HG03066 (cell line): ENCODE results near the gene ELMOD2.
"Not testable (repeated sequence)": the region's sequence is repeated elsewhere in the genome, so short reads cannot be mapped to it uniquely, and the experiment has no call there.

Experiments used
- ATAC-seq: cut with Tn5 transposase; IDR thresholded peaks from one replicate; pipeline ENCODE4 v1.9.1; 2021; ENCODE audit warnings: low read depth; ENCODE audit not compliant: unreplicated experiment

The ELMOD2 gene

GRCh38 chr4:140523857-140524742, at the start of gene ELMOD2:
Gene ELMOD2, plus strand, starts transcription at chr4:140524168. Its CDS starts 1,261 bp downstream, at chr4:140525429.
- ATAC-seq, result peak; percentile 100

DNA sequence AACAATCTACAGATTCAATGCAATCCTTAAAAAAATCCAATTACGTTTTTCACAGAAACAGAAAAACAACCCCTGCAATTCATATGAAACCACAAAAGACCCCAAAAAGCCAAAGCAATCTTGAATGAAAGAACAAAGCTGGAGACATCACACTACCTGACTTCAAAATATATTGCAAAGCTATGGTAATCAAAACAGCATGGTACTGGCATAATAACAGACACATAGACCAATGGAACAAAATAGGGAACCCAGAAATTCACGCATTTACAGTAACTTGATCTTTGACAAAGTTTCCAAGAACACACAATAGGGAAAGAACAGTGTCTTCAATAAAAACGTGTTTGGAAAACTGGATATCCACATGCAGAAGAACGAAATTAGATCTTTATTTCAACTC, 40.5 kb upstream of the ELMOD2 start:
- ATAC-seq, result no peak

DNA sequence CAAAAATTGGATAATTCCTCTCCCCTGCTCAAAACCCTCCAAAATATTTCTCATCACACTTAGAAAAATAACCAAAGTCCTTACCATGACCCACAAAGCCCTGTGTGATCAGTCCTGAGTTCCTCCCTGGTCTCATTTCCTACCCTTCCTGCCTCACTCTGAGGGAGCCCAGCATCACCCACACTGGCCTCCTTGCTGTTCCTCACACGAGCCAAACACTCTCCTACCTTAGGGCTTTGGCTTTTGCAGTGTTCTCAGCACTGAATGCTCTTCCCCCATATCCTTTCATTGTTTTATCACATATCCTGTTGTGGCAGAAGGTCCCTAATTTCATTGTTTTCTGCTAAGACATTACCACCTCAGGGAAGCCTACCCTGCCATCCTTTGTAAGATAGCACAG, 38.0 kb upstream of the ELMOD2 start:
- ATAC-seq, result no peak

DNA sequence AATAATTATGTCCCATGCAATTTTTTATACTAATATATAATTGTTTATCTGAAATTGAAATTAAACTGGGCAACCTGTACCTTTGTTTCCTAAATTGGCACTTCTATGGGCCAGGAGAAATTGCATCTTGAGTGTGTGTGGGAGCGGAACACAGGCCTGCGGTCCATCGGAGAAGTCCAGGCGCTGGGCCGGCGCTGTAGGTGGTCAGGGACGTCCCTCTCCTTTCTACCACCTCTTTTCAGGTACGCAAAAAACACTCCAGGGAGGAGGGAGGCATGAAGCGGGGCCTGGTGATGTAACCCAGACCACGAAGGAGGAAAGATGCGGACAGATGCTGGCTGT, 26.6 kb upstream of the ELMOD2 start:
- no peak for ATAC-seq

DNA sequence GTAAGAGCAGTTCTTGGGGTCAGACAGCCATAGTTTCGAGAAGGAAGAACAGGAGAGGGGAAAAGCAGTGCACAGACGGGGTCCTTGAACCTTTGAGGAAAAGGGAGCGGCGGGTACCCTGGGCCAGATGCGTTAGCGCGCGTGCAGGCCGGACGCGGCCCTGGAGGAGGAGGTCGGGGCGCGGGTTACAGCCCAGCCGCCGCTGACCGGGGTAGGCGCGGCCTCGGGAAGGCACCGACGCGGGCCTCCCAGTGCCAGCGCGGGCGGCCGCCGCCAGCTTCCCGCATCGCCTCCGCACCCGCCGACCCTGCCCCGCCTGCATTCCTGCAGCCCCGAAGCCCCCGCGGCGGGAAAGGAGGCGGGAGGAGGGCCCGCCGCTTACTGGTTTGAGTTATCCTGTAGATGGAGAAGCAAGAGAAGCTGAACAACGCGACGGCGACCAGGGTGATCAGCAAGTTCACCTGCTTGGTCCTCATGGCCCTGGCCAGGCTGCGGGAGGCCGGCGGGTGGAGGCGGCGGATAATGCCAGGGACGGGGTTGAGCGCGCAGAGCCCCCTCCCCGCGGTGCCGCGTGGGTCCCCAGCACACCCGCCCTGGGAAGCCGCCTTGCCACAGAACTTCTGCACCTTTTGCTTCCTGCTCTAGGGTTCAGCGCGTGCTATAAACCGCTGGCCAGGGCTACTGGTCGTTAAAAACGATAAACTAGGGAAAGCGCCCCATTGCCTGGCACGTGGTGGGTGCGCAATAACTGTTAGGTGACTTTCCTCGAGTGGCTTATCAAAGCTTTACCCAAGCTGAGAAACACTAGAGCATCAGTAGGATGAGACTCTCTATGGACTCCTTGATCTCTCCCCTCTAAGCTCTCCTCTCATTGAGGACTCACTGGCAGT, 26.0 kb upstream of the ELMOD2 start, which contains the start of gene MGAT4D:
Gene MGAT4D (minus strand): TSS at position 547 of the 890 bp plus-strand sequence. CDS start 71 bp downstream, at position 476.
- no peak for ATAC-seq

GRCh38 chr4:140499391-140499790, 24.6 kb upstream of the ELMOD2 start:
- no peak for ATAC-seq

- ATAC-seq, result no peak
Measured at GRCh38 chr4:140504261-140504660, 19.7 kb upstream of the ELMOD2 start.

DNA sequence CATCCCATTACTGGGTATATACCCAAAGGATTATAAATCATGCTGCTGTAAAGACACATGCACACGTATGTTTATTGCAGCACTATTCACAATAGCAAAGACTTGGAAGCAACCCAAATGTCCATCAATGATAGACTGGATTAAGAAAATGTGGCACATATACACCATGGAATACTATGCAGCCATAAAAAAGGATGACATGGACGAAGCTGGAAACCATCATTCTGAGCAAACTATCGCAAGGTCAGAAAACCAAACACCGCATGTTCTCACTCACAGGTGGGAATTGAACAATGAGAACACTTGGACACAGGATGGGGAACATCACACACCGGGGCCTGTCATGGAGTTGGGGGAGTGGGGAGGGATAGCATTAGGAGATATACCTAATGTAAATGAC, 10.2 kb upstream of the ELMOD2 start:
- not testable (repeated sequence) for ATAC-seq

GRCh38 chr4:140515423-140515822, 8.5 kb upstream of the ELMOD2 start:
- no peak for ATAC-seq

GRCh38 chr4:140523370-140523856, 555 bp upstream of the ELMOD2 start:
- peak; percentile 16 for ATAC-seq

DNA sequence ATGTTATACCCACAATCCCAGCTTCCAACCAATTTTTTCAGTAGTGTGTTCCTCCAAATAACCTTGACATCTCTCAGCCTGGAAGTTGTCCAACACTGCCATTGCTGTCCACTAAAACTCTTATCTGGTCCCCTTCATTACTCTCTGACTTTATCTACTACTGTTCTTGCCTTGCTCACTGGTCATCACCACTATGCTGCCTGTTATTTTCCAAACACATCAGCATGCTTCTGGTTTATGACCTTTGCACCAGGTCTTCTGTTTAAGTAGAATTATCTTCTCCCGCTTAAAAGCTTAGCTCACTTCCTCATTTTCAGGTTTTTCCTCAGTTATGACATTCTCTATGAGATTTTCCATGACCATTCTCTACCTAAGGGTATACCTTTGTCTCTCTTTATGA, 5.5 kb downstream of the ELMOD2 start:
- no peak for ATAC-seq

- ATAC-seq, result no peak
Measured at GRCh38 chr4:140533951-140534480, 10.0 kb downstream of the ELMOD2 start.

DNA sequence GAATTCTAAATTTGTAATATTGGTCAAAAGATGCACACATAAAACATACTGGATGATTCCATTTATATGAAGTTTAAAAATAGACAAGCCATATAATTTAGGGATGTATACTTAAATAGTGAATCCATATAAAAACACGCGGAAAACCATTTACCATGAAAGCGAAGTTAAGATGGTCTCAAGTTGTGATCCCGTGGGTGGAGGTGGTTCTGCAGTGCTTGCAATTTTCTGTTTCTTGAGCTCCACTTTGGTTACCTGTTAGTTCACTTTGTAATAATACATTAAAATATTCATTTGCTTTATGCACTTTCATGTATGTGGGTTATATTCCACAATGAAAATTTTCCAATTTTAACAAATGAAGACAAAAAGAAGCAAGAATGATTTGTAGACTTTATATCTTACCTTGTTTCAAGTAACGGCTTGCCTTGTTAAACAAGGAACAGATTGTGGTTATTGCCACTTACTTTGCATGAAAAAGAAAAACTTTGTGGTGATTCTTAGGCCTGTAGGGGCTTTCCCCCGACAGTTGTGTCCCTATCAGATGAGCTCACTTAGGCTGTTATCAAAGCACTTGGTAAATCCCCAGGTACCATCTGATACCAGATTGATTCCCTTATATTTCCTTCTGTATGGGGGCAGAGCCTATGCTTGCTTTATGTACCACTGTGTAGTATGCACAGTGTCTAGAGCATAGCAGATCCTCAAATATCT, 32.6 kb downstream of the ELMOD2 start:
- peak; percentile 100 for ATAC-seq

- ATAC-seq, result no peak
Measured at GRCh38 chr4:140557831-140558435, 34.0 kb downstream of the ELMOD2 start.

- ATAC-seq, result no peak
Measured at GRCh38 chr4:140559696-140560095, 35.7 kb downstream of the ELMOD2 start.

DNA sequence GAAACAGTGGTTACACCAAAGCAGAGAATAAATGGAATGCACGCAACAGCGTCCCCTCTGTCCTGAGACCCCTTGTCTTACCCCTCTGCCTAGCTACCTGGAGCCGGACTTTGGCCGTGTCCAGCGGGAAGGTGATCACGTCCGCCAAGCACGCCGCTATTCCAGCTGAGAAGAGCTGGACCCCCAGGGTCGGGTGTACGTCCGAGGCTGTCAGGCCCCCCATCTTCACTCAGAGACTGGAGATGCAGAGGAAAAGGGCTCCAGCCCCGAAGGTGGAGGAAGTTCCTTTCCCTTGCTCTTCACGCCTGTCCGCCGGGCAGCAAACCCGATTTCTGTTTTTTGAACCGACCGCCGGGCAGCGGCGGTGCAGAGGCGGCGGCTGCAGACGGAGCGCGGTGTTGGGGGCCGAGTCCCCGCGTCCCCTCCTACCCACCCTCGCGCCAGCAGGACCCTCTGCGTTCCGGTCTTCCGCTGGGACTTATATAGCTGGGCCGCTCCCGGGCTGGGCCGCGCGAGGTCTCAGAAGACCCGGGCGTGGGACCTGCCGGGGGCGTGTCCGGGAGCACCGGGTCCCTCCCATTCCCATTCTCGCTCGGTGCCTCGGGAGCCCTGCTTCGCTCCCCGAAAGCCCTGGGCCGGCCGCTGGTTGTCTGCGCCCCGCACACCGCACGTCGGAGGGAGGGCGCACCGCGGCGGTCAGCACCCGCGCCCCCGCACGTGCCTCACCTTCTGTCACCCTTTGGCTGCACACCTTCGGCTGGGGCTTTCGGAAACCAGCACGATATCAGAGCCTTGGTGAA, 44.7 kb downstream of the ELMOD2 start, which contains the start of gene UCP1:
Gene UCP1 (minus strand): TSS at position 455 of the 800 bp plus-strand sequence. CDS start 232 bp downstream, at position 223.
- ATAC-seq, result no peak

DNA sequence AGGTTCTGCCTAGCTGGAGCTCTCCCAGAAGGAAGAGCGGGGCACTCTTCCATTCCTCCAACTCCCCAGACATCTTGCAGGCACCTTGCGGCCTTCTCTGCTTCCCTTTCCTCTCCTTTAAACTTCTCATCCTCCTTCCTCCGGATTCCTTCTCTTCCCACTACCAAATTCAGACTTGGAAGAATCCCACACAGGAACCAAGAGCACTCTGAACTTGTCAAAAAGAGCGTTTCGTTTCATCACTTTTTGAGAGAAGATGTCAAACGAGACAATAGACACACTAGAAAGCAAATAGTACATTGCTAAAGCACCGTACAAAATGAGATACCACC, 45.3 kb downstream of the ELMOD2 start:
- no peak for ATAC-seq

DNA sequence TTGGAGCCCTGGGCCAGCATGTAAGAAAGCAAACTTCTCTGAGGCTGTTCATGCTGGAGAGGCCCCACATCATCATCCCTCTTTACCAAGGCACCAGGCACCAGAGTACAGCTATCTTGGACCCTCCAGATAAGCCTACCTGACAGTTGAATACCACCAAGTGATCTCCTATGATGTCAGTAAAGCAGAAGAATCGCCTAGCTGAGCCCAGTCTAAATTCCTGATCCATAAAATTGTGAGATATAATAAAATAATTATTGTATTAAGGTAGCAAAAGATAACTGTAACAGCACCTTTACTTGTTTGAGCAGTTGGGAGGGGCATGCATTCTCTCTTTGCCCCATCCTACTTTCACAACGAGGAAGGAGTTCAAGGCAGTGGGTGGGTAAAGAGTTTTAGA, 47.7 kb downstream of the ELMOD2 start:
- no peak for ATAC-seq

- ATAC-seq, result no peak
Measured at GRCh38 chr4:140575489-140575888, 51.5 kb downstream of the ELMOD2 start.
